B cell (primary cell): ENCODE results near the gene ACADL. TPM values are rescaled to one million over a fixed set of nuclear protein-coding genes. Genes with fewer than 3 reads are reported as not detected.

Source experiments
- ATAC-seq: fragments of 200-7000 bp; cut with Tn5 transposase; one replicate; pipeline ENCODE4 v1.10.0; 2021; ENCODE audit warnings: low read depth, mild to moderate bottlenecking, moderate number of reproducible peaks, moderate library complexity
- CTCF ChIA-PET: fragments of 350-600 bp; sonication (Branson Sonifier 250); formaldehyde crosslinking; loops from one replicate; lab custom pipeline; 2021; ENCODE audit warnings: antibody characterized with exemption, inconsistent platforms; lab: Charles Lee
- POLR2A ChIA-PET: fragments of 350-600 bp; sonication (Branson Sonifier 250); formaldehyde crosslinking; loops from one replicate; lab custom pipeline; 2021; ENCODE audit warnings: antibody characterized with exemption; lab: Charles Lee
- DNase-seq: peaks from one replicate; pipeline ENCODE4 v3.0.0; 2013
- H2AFZ ChIP-seq: 2 replicates; pipeline ENCODE4 v1.6.1; 2012; ENCODE audit warnings: mild to moderate bottlenecking, low read depth, low read length; ENCODE audit not compliant: insufficient read depth, poor library complexity, severe bottlenecking
- H3K27ac ChIP-seq, 2 donors: 1 replicate in 1 of 2; 2 replicates in 1 of 2; pipeline ENCODE4 v1.5.1; 2012 to 2013; ENCODE audit warnings: low read length in 2 of 2, mild to moderate bottlenecking in 2 of 2, moderate library complexity in 1 of 2
- H3K27me3 ChIP-seq, 4 experiments: fragments of 200-600 bp in 1 of 4; sonication (generic) in 1 of 4; replicated peaks in 1 of 4; 1 replicate in 2 of 4; 2 replicates in 2 of 4; pipeline versions ENCODE4 v1.6.1 to v1.7.0; 2013 to 2016; ENCODE audit warnings: low read length in 3 of 4, mild to moderate bottlenecking in 2 of 4, mixed read lengths in 1 of 4, moderate library complexity in 1 of 4; ENCODE audit not compliant: insufficient read depth in 4 of 4, control insufficient read depth in 3 of 4; ENCODE audit errors: control extremely low read depth in 1 of 4
- H3K36me3 ChIP-seq, 2 experiments: replicated peaks in 1 of 2; 1 replicate in 1 of 2; 2 replicates in 1 of 2; pipeline versions ENCODE4 v1.6.1 to v1.7.1; 2013; ENCODE audit warnings: low read length in 1 of 2; ENCODE audit not compliant: insufficient read depth in 2 of 2, control insufficient read depth in 1 of 2; ENCODE audit errors: control extremely low read depth in 1 of 2, extremely low read depth in 1 of 2
- H3K4me1 ChIP-seq, 2 donors: fragments of 200-600 bp in 1 of 2; sonication (generic) in 1 of 2; 1 replicate in 1 of 2; 2 replicates in 1 of 2; pipeline versions ENCODE4 v1.5.1 to v1.6.1; 2013 to 2017; ENCODE audit warnings: low read length in 2 of 2; ENCODE audit not compliant: control insufficient read depth in 2 of 2, insufficient read depth in 2 of 2
- H3K4me2 ChIP-seq: replicated peaks from 2 replicates; pipeline ENCODE3; 2012; ENCODE audit warnings: mild to moderate bottlenecking, low read depth, low read length; ENCODE audit not compliant: poor library complexity, severe bottlenecking
- H3K4me3 ChIP-seq, 5 experiments: fragments of 200-600 bp in 1 of 5; sonication (generic) in 1 of 5; 1 replicate in 3 of 5; 2 replicates in 2 of 5; pipeline versions ENCODE4 v1.5.1 to v1.7.0; 2011 to 2016; ENCODE audit warnings: low read length in 4 of 5, mild to moderate bottlenecking in 4 of 5, low read depth in 2 of 5, control low read depth in 1 of 5, moderate library complexity in 1 of 5; ENCODE audit not compliant: insufficient read depth in 1 of 5; ENCODE audit errors: control extremely low read depth in 1 of 5, extremely low read depth in 1 of 5
- H3K79me2 ChIP-seq: fragments of 200-600 bp; sonication (generic); one replicate; pipeline ENCODE4 v1.6.0; 2016; ENCODE audit warnings: low read length; ENCODE audit not compliant: control insufficient read depth, insufficient read depth
- H3K9ac ChIP-seq: fragments of 200-600 bp; sonication (generic); 2 replicates; pipeline ENCODE4 v1.6.1; 2017; ENCODE audit warnings: mild to moderate bottlenecking, low read length, moderate library complexity
- H3K9me3 ChIP-seq, 3 donors: one replicate each; pipeline versions ENCODE4 v1.6.1 to v1.7.1; 2013; ENCODE audit warnings: low read length in 2 of 3; ENCODE audit not compliant: control insufficient read depth in 2 of 3, insufficient read depth in 1 of 3; ENCODE audit errors: control extremely low read depth in 1 of 3
- H4K20me1 ChIP-seq: 2 replicates; pipeline ENCODE4 v1.6.0; 2012; ENCODE audit warnings: mild to moderate bottlenecking, low read length; ENCODE audit not compliant: insufficient read depth, control insufficient read depth, poor library complexity, severe bottlenecking
- H3K27ac Mint-ChIP-seq: one replicate; pipeline ENCODE4 v1.8.0; 2021; ENCODE audit warnings: mixed read lengths
- H3K27me3 Mint-ChIP-seq: one replicate; pipeline ENCODE4 v1.8.0; 2021; ENCODE audit warnings: mixed read lengths
- H3K4me1 Mint-ChIP-seq: one replicate; pipeline ENCODE4 v1.8.0; 2021; ENCODE audit warnings: mixed read lengths
- H3K4me3 Mint-ChIP-seq: one replicate; pipeline ENCODE4 v1.8.0; 2021; ENCODE audit warnings: mixed read lengths
- H3K9me3 Mint-ChIP-seq: one replicate; pipeline ENCODE4 v1.8.0; 2022; ENCODE audit warnings: mixed read lengths; ENCODE audit not compliant: insufficient read depth
- CTCF ChIP-seq: fragments of 200-600 bp; IDR thresholded peaks from one replicate; pipeline ENCODE4 v1.8.0; 2022; ENCODE audit warnings: antibody characterized with exemption, mild to moderate bottlenecking
- EZH2 ChIP-seq: IDR thresholded peaks from 2 replicates; pipeline ENCODE4 v1.6.1; 2012; ENCODE audit warnings: borderline replicate concordance, low read depth, mild to moderate bottlenecking, moderate library complexity, low read length; ENCODE audit not compliant: insufficient read depth, poor library complexity, severe bottlenecking
- WGBS: methylation state at CpG from one replicate; pipeline ENCODE4 v1.1.5; 2013; ENCODE audit warnings: missing lambda C conversion rate; ENCODE audit not compliant: insufficient coverage; 5-methylcytosine and 5-hydroxymethylcytosine counted together
- intact Hi-C: fragments of 100-400 bp; cut with micrococcal nuclease; formaldehyde crosslinking; loops from one replicate; pipeline ENCODE4 v1.10.0; 2022
- polyA plus RNA-seq: library from polyadenylated mRNA; depleted of rRNA; stranded (reverse); fragments of >200 nt; gene quantifications from 2 replicates; pipeline ENCODE4 v1.2.3, GENCODE V29; 2012
- total RNA-seq, 2 donors: library from RNA; stranded (reverse); fragments of 120-200 nt in 1 of 2; gene quantifications; 1 replicate in 1 of 2; 2 replicates in 1 of 2; pipeline versions ENCODE4 v1.2.3 to v1.2.4, GENCODE V29; 2013 to 2022

The ACADL gene
- total and polyA plus RNA-seq, 2 donors (not counting 1 experiment from before 2014, with no cell fraction given) = not detected

DNA sequence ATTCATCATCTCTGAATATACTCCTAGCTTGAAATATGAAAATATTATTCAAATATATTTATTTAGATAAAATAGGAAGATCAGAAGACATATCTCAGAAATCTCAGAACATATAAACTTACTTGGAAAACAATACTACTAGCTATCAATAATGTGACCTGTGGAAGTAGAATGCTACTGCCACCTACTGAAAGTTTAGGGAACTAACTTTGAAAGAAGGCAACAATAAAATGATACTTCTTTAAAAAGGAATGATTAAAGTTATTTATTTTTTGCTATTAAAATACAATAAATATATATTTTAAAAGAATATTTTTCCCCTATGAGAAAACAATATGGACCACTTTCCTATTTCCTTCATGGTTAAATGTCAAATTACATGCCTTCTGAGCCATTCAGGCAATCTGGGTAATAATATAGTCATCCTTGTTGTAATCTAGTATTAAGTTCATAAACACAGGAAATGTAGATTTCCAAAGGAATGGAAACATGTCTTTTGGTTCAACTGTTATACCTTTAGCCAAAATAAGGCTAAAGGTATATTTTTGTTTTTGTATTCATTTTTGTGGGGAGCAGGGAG, 26.0 kb downstream of the ACADL start:
- DNase-seq = peak; percentile 38
- H4K20me1 ChIP-seq = no peaks in the 10 kb centered on the region
- TF ChIP-seq CTCF = peak; percentile 93
- no peak for TF ChIP-seq EZH2
- no peaks in the 10 kb centered on the region for H3K4me1 ChIP-seq
- ChIA-PET POLR2A (no interaction called here), CTCF (interaction anchor here (0.8 to 5.7 kb wide), 13 partner anchors 8 to 865 kb away, joined by 3 to 211 read pairs (median 4); no protein-coding TSS in a partner anchor)
- no peak overlapping the region for H3K4me2 ChIP-seq
- H3K27me3 Mint-ChIP-seq = peaks cover 18% of the 10 kb centered on the region
- H3K4me3 Mint-ChIP-seq = no peak overlapping the region
- no peak overlapping the region for H2AFZ ChIP-seq
- intact Hi-C loops = loop anchor here (1.0 kb wide), 1 partner anchor 222 kb away; no protein-coding TSS in a partner anchor
- no peak for ATAC-seq
- H3K4me1 Mint-ChIP-seq = no peaks in the 10 kb centered on the region
- no peaks in the 10 kb centered on the region for H3K9me3 Mint-ChIP-seq
- H3K27ac ChIP-seq = no peak overlapping the region
- no peak overlapping the region for H3K27ac Mint-ChIP-seq
- no peak overlapping the region for H3K9ac ChIP-seq
- H3K4me3 ChIP-seq = no peak overlapping the region
- no peaks in the 10 kb centered on the region for H3K9me3 ChIP-seq
- H3K36me3 ChIP-seq = no peaks in the 10 kb centered on the region
- peaks cover 0 to 6% (median 0%) of the 10 kb centered on the region in 4 experiments for H3K27me3 ChIP-seq
- H3K79me2 ChIP-seq = no peaks in the 10 kb centered on the region

- no peaks in the 10 kb centered on the region for H3K79me2 ChIP-seq
- Mint-ChIP-seq H3K4me3 (no peak overlapping the region), H3K4me1 (no peaks in the 10 kb centered on the region), H3K27me3 (peaks cover 14% of the 10 kb centered on the region), H3K9me3 (no peaks in the 10 kb centered on the region), H3K27ac (no peak overlapping the region)
- intact Hi-C loops = no loop called here
- no peak overlapping the region for H3K27ac ChIP-seq
- no peaks in the 10 kb centered on the region for H3K9me3 ChIP-seq
- DNase-seq (no peak), ATAC-seq (no peak)
- no peak overlapping the region for H3K9ac ChIP-seq
- TF ChIP-seq CTCF = no peak
- TF ChIP-seq EZH2 = no peak
- H4K20me1 ChIP-seq = no peaks in the 10 kb centered on the region
- H3K4me3 ChIP-seq = no peak overlapping the region
- no peaks in the 10 kb centered on the region for H3K4me1 ChIP-seq
- CTCF ChIA-PET = interaction anchor here (0.6 to 5.7 kb wide), 14 partner anchors 9 to 864 kb away, joined by 3 to 211 read pairs (median 4); no protein-coding TSS in a partner anchor
- WGBS = no CpG with 5 or more reads among the region's 1 CpG
- H3K36me3 ChIP-seq = no peaks in the 10 kb centered on the region
- H3K27me3 ChIP-seq = peaks cover 0 to 6% (median 0%) of the 10 kb centered on the region in 4 experiments
- no peak overlapping the region for H3K4me2 ChIP-seq
- POLR2A ChIA-PET = no interaction called here
- H2AFZ ChIP-seq = no peak overlapping the region
These were observed 26.9 kb downstream of the ACADL start for GRCh38 chr2:210198326-210198725.
